Natural killer cell (primary cell): ENCODE data around the gene ATF6. TPM values are rescaled to one million over a fixed set of nuclear protein-coding genes. Genes with fewer than 3 reads are reported as not detected.

Experiments
- ATAC-seq, 3 donors: fragments of 150-1000 bp in 2 of 3; fragments of 200-7000 bp in 1 of 3; cut with Tn5 transposase; 1 replicate in 1 of 3; 2 replicates in 2 of 3; pipeline ENCODE4 v1.10.0; 2021; ENCODE audit warnings: mild to moderate bottlenecking in 2 of 3, moderate library complexity in 2 of 3
- DNase-seq, 2 donors: peaks; one replicate each; pipeline versions ENCODE4 v3.0.0 to v3.0.0-alpha.2; 2013 to 2021; ENCODE audit warnings: mixed read lengths in 1 of 2
- H3K27ac ChIP-seq: one replicate; pipeline ENCODE4 v1.5.1; 2013; ENCODE audit warnings: mild to moderate bottlenecking, low read length
- H3K27me3 ChIP-seq: one replicate; pipeline ENCODE4 v1.6.1; 2013; ENCODE audit warnings: low read length; ENCODE audit not compliant: control insufficient read depth, insufficient read depth
- H3K36me3 ChIP-seq: one replicate; pipeline ENCODE4 v1.6.1; 2013; ENCODE audit warnings: low read length; ENCODE audit not compliant: control insufficient read depth, insufficient read depth
- H3K4me1 ChIP-seq: one replicate; pipeline ENCODE4 v1.6.1; 2013; ENCODE audit warnings: low read length; ENCODE audit not compliant: control insufficient read depth, insufficient read depth
- H3K4me3 ChIP-seq: one replicate; pipeline ENCODE4 v1.5.1; 2013; ENCODE audit warnings: low read length
- H3K9me3 ChIP-seq: one replicate; pipeline ENCODE4 v1.6.1; 2013; ENCODE audit warnings: low read length; ENCODE audit not compliant: control insufficient read depth, insufficient read depth
- H3K27ac Mint-ChIP-seq, 2 donors: one replicate each; pipeline ENCODE4 v1.8.0; 2022; ENCODE audit warnings: mild to moderate bottlenecking in 2 of 2, mixed read lengths in 2 of 2, moderate library complexity in 1 of 2
- H3K27me3 Mint-ChIP-seq, 2 donors: one replicate each; pipeline ENCODE4 v1.8.0; 2022; ENCODE audit warnings: low read depth in 2 of 2, mixed read lengths in 2 of 2
- H3K36me3 Mint-ChIP-seq: one replicate; pipeline ENCODE4 v1.8.0; 2022; ENCODE audit warnings: mixed read lengths
- H3K4me1 Mint-ChIP-seq, 2 donors: one replicate each; pipeline ENCODE4 v1.8.0; 2022; ENCODE audit warnings: mixed read lengths in 2 of 2
- H3K4me3 Mint-ChIP-seq: one replicate; pipeline ENCODE4 v1.8.0; 2022; ENCODE audit warnings: mild to moderate bottlenecking, moderate library complexity, mixed read lengths
- H3K9me3 Mint-ChIP-seq, 2 donors: one replicate each; pipeline ENCODE4 v1.8.0; 2022; ENCODE audit warnings: mixed read lengths in 2 of 2
- WGBS: methylation state at CpG from one replicate; pipeline ENCODE4 v1.1.7; 2013; ENCODE audit warnings: missing lambda C conversion rate; ENCODE audit not compliant: insufficient coverage; 5-methylcytosine and 5-hydroxymethylcytosine counted together
- intact Hi-C: fragments of 100-400 bp; cut with micrococcal nuclease; formaldehyde crosslinking; loops from one replicate; pipeline ENCODE4 v1.14.2; 2022
- total RNA-seq, 4 donors: library from RNA; stranded (reverse); fragments of 120-200 nt in 1 of 4; gene quantifications; one replicate each; pipeline versions ENCODE4 v1.2.3 to v1.2.4, GENCODE V29; 2013 to 2022
- TF ChIP-seq, protein P1 (sequence below): fragments of 200-600 bp; IDR thresholded peaks from one replicate; pipeline ENCODE4 v1.8.0; 2022; ENCODE audit warnings: antibody characterized with exemption

Gene ATF6
- total RNA-seq, 3 donors from 2014 or later (not counting 1 experiment from before 2014, with no cell fraction given), result 16.8 to 25.0 (median 21.8) TPM

DNA sequence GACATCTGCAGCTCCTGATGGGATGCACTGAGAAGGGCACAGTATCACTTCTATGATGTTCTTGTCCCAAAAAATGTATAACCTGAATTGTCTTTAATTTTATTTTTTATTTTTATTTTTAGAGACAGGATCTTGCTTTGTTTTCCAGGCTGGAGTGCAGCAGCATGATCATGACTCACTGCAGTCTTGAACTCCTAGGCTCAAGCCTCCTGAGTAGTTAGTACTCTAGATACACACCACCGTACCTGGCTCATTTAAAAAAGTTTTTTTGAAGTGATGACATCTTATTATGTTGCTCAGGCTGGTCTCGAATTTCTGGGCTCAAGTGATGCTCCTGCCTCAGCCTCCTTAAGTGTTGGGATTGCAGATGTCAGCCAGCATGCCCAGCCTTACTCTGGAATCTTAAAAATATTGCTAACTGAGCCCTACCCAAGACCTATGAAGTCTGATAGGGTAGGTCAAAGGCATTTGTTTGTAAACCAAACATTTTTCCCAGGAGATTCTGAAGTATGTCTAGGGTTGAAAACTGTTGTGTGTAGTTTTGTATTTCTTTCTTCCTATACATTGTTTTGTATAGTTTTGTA lies 68.9 kb downstream of the ATF6 start:
- no peaks in the 10 kb centered on the region for H3K9me3 ChIP-seq
- Mint-ChIP-seq H3K27ac (no peak overlapping the region), H3K36me3 (peaks cover 7% of the 10 kb centered on the region), H3K9me3 (peaks cover 0 to 2% of the 10 kb centered on the region in 2 donors), H3K27me3 (no peaks in the 10 kb centered on the region), H3K4me1 (peaks cover 3 to 8% of the 10 kb centered on the region in 2 donors), H3K4me3 (no peak overlapping the region)
- no peaks in the 10 kb centered on the region for H3K27me3 ChIP-seq
- intact Hi-C loops, result no loop called here
- ATAC-seq (no peak), DNase-seq (no peak)
- H3K36me3 ChIP-seq, result peaks cover 5% of the 10 kb centered on the region
- 67% methylated on average over 2 of the region's 2 CpGs for WGBS
- H3K4me1 ChIP-seq, result no peaks in the 10 kb centered on the region
- no peak overlapping the region for H3K27ac ChIP-seq
- no peak overlapping the region for H3K4me3 ChIP-seq
- TF ChIP-seq, protein P1, sequence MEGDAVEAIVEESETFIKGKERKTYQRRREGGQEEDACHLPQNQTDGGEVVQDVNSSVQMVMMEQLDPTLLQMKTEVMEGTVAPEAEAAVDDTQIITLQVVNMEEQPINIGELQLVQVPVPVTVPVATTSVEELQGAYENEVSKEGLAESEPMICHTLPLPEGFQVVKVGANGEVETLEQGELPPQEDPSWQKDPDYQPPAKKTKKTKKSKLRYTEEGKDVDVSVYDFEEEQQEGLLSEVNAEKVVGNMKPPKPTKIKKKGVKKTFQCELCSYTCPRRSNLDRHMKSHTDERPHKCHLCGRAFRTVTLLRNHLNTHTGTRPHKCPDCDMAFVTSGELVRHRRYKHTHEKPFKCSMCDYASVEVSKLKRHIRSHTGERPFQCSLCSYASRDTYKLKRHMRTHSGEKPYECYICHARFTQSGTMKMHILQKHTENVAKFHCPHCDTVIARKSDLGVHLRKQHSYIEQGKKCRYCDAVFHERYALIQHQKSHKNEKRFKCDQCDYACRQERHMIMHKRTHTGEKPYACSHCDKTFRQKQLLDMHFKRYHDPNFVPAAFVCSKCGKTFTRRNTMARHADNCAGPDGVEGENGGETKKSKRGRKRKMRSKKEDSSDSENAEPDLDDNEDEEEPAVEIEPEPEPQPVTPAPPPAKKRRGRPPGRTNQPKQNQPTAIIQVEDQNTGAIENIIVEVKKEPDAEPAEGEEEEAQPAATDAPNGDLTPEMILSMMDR, result no peak

DNA sequence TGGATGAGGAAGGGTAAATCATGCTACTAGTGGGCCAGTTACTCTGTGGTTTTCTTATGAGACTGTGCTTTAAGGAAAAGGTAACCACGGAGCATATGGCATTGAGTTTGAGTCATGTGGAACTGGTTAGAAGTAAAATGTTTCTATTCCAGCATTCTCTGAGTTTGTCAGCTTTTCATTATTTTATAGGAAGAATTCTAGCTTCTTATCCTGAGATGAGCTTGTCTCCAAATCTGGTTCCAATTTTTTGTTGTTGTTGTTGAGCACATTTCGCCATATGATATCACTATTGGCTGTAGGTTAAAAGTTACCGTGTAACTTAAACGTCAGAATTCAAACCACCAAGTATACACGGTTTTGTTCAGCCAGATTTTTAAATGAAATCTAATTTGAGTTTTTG lies 69.9 kb downstream of the ATF6 start:
- H3K36me3 Mint-ChIP-seq, result peaks cover 7% of the 10 kb centered on the region
- no peak for DNase-seq
- H3K27ac Mint-ChIP-seq, result no peak overlapping the region
- H3K4me1 ChIP-seq, result no peaks in the 10 kb centered on the region
- H3K4me3 Mint-ChIP-seq, result no peak overlapping the region
- peaks cover 0 to 2% of the 10 kb centered on the region in 2 donors for H3K9me3 Mint-ChIP-seq
- H3K36me3 ChIP-seq, result peaks cover 5% of the 10 kb centered on the region
- no peak overlapping the region for H3K4me3 ChIP-seq
- WGBS, result 82% methylated on average over 4 of the region's 5 CpGs
- no peaks in the 10 kb centered on the region for H3K27me3 ChIP-seq
- H3K27me3 Mint-ChIP-seq, result no peaks in the 10 kb centered on the region
- intact Hi-C loops, result no loop called here
- H3K4me1 Mint-ChIP-seq, result peaks cover 3 to 8% of the 10 kb centered on the region in 2 donors
- no peak for ATAC-seq
- TF ChIP-seq, protein P1, result no peak
- no peaks in the 10 kb centered on the region for H3K9me3 ChIP-seq
- no peak overlapping the region for H3K27ac ChIP-seq

DNA sequence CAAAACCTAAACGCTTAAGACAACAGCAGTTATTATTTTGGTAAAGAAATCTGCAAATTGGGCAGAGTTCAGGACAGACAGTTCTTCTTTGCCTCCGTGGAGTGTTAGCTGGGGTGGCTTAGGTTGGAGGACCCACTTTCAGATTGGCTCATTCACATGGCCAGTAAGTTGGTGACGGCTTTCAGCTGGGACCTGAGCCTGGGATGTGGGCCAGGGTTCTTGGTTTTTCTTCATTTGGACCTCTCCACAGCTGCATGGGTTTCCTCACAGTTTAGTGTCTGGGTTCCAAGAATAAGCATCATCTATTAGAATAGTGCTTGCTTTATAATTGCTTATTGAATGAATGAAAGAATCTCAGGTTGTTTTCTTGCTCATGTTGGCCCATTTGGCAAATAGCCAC lies 72.2 kb downstream of the ATF6 start:
- Histone ChIP-seq H3K27me3 (no peaks in the 10 kb centered on the region), H3K9me3 (no peaks in the 10 kb centered on the region), H3K27ac (no peak overlapping the region), H3K36me3 (peaks cover 8% of the 10 kb centered on the region), H3K4me3 (no peak overlapping the region), H3K4me1 (no peaks in the 10 kb centered on the region)
- intact Hi-C loops, result no loop called here
- TF ChIP-seq, protein P1, result no peak
- Mint-ChIP-seq H3K36me3 (peaks cover 7% of the 10 kb centered on the region), H3K4me3 (no peak overlapping the region), H3K27me3 (no peaks in the 10 kb centered on the region), H3K27ac (no peak overlapping the region), H3K9me3 (peaks cover 0 to 1% of the 10 kb centered on the region in 2 donors), H3K4me1 (peaks cover 3 to 8% of the 10 kb centered on the region in 2 donors)
- DNase-seq (no peak), ATAC-seq (no peak)
- 92% methylated on average over 3 of the region's 3 CpGs for WGBS

DNA sequence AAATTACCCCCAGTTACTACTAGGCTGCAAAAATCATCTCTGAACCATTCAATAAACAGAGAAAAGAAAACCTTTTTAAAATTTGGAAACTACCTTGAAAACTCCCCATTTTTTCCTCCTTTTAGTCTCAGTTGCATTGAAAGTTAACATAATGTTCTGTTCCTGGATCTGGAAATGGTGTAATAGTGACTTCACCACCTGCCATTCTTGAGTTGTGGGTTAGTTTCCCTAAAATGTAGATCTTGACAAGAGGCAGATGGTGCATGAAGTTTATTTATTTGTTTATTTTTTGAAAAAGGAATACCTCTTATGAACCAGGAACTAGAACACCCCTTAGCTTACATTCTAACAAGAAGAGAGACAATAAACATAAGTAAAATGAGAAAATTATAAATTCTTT lies 72.8 kb downstream of the ATF6 start:
- H3K4me1 Mint-ChIP-seq, result peaks cover 3 to 13% of the 10 kb centered on the region in 2 donors
- H3K36me3 ChIP-seq, result peaks cover 9% of the 10 kb centered on the region
- no peak overlapping the region for H3K4me3 ChIP-seq
- TF ChIP-seq, protein P1, result no peak
- ATAC-seq, result no peak
- no peak overlapping the region for H3K27ac Mint-ChIP-seq
- no peak overlapping the region for H3K4me3 Mint-ChIP-seq
- H3K27ac ChIP-seq, result no peak overlapping the region
- no peaks in the 10 kb centered on the region for H3K9me3 ChIP-seq
- intact Hi-C loops, result no loop called here
- no peaks in the 10 kb centered on the region for H3K27me3 ChIP-seq
- peaks cover 7% of the 10 kb centered on the region for H3K36me3 Mint-ChIP-seq
- no peak for DNase-seq
- H3K4me1 ChIP-seq, result no peaks in the 10 kb centered on the region
- H3K27me3 Mint-ChIP-seq, result no peaks in the 10 kb centered on the region
- no peaks in the 10 kb centered on the region for H3K9me3 Mint-ChIP-seq
